DMS53 treated with DMSO at 0.1 percent for 48 hours (cell line): ENCODE measurements around the gene PLXNB1.

Source experiments
- DNase-seq: peaks from one replicate; lab custom pipeline; 2025; ENCODE audit not compliant: unreplicated experiment; lab: John Stamatoyannopoulos, UW

The PLXNB1 gene

DNA sequence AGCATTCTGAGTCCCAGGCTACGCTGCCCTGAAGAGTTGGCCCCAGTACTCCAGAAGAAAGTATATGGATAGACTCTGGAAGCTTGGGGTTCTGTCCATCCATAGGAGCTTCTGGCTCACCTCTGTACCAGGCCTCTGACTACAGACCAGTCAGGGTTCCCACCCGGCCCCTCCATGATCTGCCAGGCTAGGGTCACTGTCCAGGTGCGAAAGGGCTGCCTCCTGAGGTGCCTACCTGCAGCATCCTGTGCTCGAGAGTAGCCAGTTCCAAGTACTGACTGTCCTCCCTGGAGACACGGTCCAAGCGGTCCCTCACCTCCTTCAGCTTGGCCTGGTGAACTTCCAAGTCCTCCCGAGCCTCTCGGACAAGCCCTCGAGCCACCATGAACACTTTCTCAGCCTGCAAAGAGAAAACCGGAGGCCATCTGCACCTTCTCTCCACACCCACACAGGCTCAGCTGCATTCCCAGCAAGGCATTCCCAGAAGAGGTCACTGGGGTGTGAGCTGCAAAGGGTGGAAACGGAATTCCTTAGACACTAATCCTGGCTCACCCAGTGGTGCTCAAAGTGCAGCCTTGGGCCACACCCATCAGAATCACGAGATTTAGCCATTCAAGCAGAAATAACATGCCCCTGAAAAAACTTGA, 3.7 kb upstream of the PLXNB1 start:
- no peak for DNase-seq

DNA sequence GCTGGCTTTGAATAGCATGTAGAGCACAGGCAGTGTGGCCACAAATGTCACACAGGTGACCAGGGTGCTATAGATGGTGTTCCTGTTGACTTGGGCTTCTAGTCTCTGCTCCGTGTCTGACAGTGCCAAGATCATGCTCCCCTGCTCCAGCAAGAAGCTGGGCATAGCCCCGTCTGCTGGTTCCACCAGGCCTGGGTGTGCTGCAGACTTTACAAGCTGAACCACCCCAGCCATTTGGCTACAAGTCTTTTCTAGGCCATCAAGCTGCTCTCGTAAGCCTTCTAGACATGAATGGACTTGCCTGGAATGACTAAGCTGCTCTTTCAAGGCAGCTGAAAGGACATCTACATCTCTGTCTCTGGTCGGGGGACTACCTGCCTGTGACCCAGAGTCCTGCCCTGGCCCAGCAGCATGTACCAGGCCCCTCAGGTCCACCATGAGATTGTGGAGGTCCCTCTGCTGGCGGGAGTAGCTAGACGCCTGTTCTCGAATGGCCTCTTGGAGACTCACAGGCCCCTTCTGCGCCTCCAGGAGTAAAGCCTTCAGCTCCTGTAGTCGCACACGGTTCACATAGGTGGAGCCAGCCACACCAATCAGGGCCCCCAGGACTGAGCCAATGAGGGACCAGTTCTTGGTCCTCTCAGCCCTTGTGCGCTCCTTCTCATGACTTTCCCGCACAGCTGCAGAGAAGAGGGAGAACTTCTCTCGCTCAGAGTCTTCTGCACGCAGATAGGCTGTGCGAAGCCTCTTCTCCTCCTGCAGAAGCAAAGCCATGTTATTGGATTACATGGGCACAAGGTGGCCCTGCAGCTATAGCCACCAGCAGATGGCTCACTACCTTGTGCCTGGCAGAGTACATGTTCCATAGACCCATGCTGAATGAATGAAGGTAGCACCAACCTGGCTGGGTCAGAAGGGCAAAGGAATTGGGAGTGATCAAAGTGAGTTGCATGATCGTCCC, 2.8 kb upstream of the PLXNB1 start:
- DNase-seq, result no peak

DNA sequence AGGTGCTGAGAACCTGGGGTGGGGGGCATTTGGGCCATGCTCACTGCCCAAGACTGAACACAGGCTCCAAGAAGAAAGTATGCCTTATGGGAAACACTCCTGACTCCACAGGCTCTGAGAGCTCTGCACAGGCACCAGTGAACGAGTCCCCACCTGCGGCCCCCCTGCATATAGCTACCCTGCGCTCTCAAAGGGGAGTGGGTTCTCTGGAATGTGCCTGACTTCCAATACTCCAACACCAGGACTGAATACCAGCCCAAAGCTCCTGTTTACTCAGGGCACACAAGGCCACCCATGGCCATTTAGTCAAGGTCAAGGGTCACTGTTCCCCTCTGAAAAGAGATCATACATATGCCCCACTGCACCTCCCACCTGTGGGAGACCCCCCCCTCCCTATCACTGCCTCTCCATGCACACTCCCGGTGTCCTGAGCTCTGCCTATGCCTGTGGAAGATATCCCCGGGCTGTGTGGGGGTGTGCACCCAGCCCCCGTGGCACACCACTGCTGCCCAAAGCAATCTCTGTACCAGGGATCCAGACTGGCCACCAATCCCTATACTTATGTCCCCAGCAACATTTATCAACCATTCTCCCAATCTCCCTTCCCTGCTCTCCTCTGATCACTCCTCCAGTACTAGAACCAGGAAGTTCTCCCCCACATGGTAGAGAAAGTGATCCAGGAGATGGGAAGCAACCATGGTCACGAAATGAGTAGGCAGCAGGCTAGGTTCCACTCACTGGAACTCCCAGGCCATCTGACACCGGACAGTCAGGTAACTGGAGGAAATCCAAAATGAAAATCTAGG, 1.5 kb upstream of the PLXNB1 start:
- no peak for DNase-seq

DNA sequence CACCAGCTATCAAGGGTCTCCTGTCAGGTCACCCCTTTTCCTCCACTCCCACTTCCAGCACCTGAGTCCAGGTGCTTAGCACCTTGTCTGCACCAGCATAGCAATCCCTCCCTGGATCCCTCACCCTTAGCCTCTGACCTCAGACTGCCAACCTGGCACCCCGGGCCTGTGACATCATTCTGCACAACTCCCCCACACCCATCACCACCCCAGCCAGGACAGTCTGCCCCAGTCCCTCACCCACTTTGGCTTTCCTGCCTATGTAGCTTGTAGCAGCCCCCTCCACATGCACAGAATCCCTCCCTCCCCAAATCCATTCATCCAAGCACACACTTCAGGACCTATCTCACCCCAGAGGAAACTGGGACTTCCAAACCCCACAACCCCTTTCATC, 819 bp upstream of the PLXNB1 start:
- DNase-seq, result no peak

DNA sequence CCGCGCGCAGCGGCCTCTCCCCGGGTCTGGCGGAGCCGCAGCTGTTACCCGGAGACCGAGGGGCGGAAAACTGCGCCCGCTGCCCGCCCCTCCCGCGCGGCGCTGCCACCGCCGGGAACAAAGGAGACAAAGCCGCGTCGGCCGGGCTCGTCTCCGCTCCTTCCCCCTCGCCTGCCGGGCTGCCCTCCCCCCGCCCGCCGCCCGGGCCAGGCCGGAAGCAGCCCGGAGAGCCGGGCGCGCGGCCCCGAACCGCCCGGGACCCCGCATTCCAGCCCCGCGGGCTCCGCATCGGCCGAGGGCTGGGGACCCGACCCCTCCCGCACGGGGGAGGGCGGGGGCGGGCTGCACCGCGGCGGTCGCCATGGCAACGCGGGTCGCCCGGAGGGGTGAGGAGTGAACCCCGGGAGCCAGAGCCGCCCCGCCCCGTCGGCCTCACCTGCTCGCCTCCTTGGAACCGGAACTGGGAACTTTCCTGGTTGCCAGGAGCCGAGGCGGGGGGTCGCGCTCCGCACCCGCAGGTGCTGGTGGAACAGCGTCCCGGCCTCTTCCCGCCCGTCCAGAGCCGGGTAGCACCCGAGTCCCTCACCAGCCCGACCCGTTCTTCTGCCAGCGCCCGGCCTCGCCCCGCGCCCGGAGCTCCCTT, 448 bp downstream of the PLXNB1 start:
- DNase-seq, result peak; percentile 3

DNA sequence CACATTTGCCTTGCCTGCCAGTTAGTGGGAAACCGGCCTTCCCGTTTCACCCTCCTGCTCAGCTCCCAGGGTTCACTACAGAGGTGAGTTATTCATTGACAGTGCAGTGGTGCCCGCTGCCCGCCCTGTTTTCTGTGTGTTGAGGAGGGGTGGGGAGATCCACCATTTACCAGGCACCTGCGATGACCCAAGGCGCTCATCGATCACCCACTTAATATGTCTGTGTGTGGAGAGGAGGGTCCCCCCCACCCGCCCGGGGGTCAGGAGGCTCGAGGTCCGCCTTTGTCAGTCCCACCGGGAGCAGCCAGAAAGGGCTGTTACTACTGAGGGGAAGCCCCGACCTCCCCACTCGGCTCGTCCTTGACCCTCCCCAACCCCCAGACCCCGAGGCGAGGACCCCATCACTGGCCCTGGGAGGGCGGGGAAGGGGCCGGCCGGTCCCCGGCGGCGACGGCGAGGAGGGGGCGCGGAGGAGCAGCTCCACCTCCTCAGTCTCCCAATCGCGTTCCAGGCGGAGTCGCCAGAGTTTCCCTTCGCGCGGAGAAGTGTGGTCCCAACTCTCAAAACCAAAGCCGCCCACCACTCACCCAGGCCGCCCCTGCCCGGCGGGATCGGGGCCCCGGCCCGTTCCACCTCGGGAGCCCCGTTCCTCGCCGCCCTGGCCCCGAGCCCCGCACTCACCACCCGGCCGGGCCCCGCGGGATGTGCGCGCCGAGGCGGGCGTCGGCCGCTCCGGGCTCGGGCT, 1.1 kb downstream of the PLXNB1 start:
- DNase-seq, result peak; percentile 7

DNA sequence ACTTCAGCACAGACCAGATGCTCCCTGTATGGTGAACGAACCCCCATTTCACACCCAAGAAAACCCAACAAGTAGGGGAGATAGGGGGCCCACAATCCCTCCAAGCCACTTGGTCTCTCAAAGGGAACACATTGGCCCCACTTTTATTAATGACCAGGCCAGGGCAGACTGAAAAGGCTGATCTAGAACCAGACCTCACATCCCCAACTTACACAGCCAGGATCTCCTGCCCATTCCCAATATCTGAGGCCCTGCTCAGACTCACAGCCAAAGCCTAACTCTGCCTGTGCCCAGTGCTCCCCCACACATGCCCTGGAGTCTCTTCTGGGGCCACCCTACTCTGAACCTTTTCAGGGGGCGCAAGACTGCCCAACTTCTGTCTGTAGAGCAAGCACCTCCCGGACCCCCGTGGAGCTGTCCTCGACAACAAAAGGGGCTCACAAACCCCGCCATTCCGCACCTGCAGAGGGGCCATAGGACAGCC, 1.8 kb downstream of the PLXNB1 start:
- DNase-seq, result no peak

DNA sequence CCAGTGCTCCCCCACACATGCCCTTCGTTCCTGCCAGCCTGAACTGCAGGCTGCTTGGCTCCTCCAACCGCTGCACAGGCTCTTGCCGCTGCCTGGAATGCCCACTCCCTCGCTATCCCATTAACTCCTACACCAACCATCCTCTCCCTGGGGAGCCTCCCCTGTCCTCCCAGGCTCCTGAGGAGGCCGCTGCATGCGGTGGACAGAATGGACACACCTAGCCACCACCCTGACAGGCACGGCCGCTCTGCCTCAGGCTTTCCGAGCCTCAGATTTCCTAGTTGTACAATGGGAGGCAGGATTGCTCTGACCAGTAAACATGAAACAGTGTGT, 2.3 kb downstream of the PLXNB1 start:
- DNase-seq, result no peak

DNA sequence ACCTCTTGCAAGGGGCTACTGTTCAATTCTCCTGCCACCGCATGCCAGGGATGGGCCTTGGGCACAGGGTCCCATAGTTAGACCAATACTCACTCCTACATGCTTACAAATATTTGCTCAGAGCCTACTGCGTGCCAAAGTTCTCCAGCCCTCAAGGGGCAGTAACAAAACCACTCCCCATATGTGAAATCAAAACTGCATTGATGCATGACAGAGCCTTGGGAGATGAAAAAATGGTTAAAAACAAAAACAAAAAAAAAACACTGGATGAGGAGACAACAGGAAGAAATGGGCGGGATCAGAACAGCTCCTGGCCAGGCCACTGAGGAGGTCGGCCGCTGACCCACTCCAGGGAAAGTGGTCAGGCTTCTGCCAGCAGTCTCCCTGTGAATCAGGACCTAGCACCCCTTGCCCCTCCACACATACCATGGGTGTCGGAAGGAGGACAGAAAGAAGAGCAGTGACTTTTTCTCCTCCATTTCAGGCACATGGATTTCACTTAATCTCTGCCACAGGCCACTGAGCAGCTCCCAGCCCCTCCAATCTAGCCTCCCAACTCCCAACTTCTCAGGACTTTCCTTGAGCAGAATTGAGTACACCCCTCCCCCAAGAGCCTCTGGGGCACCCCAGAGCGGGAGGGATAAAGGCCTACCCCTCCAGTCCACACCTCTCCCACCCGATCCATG, 2.8 kb downstream of the PLXNB1 start:
- DNase-seq, result no peak

DNA sequence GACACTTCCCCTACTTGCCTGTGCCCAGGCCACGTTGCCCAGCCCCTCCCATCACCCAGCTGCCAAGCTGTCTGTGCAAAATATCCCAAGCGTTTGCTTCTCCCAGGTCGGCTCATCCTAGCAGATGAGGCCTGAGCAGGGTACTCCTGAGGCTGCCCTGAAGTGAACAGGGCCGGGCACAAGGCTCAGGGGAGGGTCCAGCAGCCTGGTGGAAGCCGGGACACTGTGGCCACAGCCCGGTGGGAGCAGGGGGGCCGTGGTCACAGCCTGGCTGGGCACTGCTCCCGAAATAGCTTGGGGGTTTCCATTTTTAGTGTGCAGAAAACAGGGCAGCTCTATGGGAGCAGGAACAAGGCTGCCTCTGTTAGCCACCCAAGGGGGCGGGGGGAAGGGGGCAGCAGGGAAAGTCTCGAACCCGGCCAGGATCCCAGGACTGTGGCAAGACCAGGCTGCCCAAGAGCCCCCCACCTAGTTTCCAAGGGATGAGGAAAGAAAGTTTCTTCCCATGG, 3.4 kb downstream of the PLXNB1 start:
- no peak for DNase-seq

DNA sequence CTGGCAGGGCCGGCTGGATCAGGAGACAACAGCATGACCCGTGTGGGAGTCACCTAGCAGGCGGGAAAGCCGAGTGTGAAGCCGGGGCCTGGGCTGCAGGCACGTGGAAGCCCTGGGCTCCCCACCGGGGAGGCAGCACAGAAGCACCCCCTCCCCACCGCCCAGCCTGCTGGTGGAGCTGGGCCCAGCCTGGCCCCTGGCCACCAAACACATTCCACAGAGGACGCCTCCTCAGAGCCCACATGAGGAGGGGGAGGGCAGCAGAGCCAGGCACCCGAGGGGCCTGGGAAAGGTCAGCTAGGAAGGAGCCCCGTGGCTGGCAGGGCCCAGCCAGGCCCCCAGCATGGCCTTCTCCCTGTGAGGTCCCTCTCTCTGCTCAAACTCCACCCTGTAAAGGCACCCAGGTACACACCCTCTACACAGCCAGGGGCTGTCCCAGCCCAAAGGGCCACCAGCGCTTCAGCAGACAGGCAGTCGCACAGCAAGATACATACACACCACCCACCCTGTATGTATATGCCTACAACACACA, 4.5 kb downstream of the PLXNB1 start:
- no peak for DNase-seq

DNA sequence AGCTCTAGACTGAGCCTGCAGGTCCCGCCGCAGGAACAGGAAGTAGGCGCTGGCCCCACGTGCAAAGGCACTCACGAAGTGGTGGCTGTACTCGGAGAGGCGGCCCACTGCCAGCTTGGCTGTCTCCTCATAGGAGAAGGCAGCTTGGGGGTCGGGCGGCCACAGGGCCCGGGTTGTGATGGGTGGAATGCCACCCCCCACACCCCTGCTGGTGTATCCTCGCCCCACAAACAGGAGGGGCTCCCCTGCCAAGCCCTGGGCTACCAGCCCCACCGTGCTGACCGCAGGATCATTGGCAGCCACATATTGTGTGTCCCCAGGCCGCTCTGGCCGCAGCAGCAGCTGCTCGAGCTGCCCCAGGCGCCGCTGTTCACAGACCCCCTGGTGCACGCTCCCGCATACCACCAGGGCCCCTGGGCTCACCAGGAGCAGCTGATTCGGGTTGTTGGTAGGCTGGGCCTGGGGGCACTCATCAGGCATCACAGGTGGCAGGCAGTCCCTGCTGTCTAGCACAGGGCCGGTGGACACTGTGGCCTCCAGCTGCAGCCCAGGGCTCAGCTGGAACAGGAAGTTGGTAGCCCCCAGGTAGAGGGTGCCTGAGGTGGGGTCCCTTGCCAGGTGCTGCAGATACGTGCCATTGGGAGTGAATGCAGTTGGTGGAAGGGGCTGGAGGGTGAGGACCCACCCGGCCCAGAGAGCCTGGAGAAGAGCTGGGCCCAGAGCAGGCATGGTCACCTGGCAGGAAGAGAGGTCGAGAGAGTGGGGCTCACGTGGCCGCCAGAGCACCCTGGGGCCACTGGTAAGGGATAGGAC, 5.8 kb downstream of the PLXNB1 start:
- no peak for DNase-seq

DNA sequence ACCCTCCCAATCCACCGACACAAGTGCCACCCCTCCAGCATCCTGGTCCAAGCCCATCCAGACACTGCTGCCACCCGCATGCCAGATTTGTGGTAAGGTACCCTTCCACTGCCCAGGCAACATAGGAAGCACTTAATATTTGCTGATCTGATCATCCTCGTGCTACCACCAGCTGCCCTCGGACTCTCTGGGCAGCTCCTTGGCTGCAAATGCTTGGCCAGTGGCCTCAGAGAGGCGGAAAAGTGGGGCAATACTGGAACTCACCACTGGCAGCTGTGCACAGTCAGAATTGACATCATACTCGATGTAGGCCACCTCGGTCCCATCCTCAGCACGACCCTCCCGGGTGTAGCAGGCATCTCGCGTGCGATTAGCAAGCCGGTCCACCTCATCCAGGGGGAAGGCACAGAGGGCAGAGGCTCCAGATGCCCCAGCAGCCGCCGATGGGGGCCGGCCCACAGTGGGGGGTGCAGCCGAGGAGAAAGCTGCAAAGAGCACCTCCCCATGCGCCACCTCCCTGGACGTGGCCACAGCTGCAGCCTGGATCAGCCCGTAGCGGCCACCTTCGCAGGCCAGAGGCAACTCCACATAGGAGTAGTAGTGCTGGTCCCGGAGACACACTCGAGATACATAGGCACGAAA, 6.5 kb downstream of the PLXNB1 start:
- no peak for DNase-seq

DNA sequence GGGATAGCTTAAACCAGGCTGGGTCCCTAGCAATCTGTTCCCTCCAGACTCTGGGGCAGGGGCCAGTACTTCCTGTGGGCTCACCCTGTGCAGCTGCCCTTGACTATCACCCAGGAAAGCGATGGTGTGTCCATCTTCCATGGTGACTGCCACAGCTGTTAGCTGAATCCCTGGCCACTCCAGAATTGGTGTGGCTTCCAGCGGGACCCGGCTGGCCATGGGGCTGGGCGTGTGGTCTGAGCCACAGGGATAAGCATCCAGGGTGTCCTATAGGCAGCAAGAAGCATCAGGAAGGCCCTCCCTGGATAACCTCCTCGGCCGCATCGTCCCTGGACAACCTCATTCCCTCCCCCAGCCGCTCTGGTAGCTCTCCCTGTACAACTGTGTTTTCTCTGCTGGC, 7.2 kb downstream of the PLXNB1 start:
- no peak for DNase-seq

DNA sequence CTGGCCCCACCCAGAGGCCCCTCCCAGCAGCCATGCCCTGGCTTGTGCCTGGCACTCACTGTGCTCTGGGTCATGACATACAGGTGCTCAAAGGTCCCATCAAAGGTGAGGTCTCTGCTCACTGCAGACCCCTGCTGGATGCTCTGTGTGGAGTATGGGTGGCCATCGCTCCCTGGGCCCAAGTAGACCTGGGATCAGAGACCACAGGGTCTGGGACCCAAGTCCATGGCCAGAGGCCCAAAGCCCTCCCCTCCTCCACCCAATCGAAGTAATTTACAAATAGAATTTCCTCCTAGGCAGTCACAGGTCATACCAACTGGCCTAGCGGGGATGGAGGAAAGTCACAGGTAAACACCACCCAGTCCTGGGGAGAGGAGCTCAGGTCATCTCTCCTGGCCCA, 7.6 kb downstream of the PLXNB1 start:
- DNase-seq, result no peak

DNA sequence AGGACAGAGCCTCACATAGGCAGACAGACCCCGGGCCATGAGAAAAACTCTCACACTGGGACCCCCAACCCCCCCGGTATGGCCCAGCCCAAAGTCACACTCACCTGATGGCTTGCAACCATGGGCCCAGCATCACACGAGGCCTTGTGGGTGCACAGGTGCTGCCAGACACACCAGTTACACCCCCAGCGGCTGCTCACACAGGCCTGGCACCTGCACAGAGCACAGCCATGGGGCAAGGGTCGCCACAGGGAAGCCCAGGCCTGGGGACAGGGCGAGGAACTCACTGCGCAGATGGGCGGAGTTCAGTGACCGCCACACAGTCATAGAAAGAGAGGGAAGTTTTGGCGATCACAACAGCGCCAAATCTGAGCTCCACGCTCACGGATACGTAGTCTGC, 9.3 kb downstream of the PLXNB1 start:
- DNase-seq, result no peak

DNA sequence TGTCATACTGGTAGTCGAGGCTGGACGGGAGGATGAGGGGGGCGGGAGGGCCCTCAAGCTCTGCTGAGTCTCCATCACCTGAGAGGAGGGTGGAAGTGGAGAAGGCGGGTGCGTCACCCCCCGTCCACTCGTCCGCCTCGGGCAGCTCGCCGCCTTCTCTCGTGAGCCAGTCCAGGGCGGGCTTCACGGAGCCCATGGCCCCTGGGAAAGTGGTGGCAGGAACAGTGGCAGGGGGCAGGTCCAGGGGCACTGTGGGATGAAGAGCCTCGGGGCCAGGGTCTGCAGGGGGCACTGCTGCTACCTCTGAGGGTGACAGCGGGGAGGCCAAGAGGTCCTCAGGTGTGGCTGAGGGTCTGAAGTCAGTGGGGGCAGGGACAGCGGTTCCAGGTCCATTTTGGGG, 10.3 kb downstream of the PLXNB1 start:
- no peak for DNase-seq

DNA sequence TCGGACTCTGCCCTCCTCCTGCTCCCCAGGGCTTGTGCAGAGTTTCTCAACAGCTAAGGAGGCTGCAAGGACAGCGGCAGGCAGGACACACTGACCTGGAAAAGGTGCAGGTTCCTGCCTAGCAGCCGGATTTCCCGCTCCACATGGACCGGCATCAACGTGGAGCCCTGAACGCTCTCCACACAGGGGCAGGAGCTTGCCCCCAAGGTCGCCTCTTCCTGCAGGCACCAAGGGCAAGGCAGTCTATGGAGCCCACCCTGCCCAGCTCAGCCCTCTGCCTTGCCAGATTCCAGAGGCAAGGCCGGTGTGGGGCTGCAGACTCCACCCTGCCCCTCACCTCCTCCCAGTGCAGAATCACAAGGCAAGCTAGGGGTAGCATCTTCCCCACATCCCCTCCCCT, 10.7 kb downstream of the PLXNB1 start:
- no peak for DNase-seq
